GM21737 (cell line): Measurements from ENCODE around the gene CCL22.
"Not testable (repeated sequence)": the region's sequence is repeated elsewhere in the genome, so short reads cannot be mapped to it uniquely, and the experiment has no call there.

ENCODE experiments used
- ATAC-seq: cut with Tn5 transposase; IDR thresholded peaks from one replicate; pipeline ENCODE4 v1.9.1; 2021; ENCODE audit warnings: mild to moderate bottlenecking, moderate library complexity; ENCODE audit not compliant: unreplicated experiment

CCL22 gene

GRCh38 chr16:57358527-57359095 is at the start of gene CCL22:
CCL22 (plus strand) TSS chr16:57358783; CDS start chr16:57358817, 34 bp downstream.
- peak; percentile 42 for ATAC-seq

GRCh38 chr16:57310801-57311200 is 47.8 kb upstream of the CCL22 start:
- ATAC-seq, result no peak

GRCh38 chr16:57313509-57313908 is 45.1 kb upstream of the CCL22 start:
- ATAC-seq, result no peak

GRCh38 chr16:57314161-57314785 is 44.3 kb upstream of the CCL22 start:
- ATAC-seq, result no peak

GRCh38 chr16:57315416-57315815 is 43.2 kb upstream of the CCL22 start:
- no peak for ATAC-seq

- no peak for ATAC-seq
Measured at GRCh38 chr16:57316390-57317017, 42.1 kb upstream of the CCL22 start.

GRCh38 chr16:57318240-57318970 is 40.2 kb upstream of the CCL22 start:
- no peak for ATAC-seq

- ATAC-seq, result no peak
Measured at GRCh38 chr16:57319646-57320045, 38.9 kb upstream of the CCL22 start.

GRCh38 chr16:57324749-57325148 is 33.8 kb upstream of the CCL22 start:
- ATAC-seq, result no peak

GRCh38 chr16:57325458-57325857 is 33.1 kb upstream of the CCL22 start:
- ATAC-seq, result no peak

GRCh38 chr16:57329718-57330327 is 28.8 kb upstream of the CCL22 start:
- no peak for ATAC-seq

- no peak for ATAC-seq
Measured at GRCh38 chr16:57331355-57331754, 27.2 kb upstream of the CCL22 start.

GRCh38 chr16:57333402-57333801 is 25.2 kb upstream of the CCL22 start:
- no peak for ATAC-seq

GRCh38 chr16:57335366-57335765 is 23.2 kb upstream of the CCL22 start:
- no peak for ATAC-seq

GRCh38 chr16:57341062-57341440 is 17.5 kb upstream of the CCL22 start:
- ATAC-seq, result no peak

GRCh38 chr16:57341441-57342303 is 16.9 kb upstream of the CCL22 start:
- ATAC-seq, result no peak

GRCh38 chr16:57342606-57343005 is 16.0 kb upstream of the CCL22 start:
- not testable (repeated sequence) for ATAC-seq

GRCh38 chr16:57343221-57343620 is 15.4 kb upstream of the CCL22 start:
- ATAC-seq, result no peak

- not testable (repeated sequence) for ATAC-seq
Measured at GRCh38 chr16:57344094-57344493, 14.5 kb upstream of the CCL22 start.

- no peak for ATAC-seq
Measured at GRCh38 chr16:57345021-57345420, 13.6 kb upstream of the CCL22 start.
